ENCODE data around the gene FADS3. TPM values are rescaled to one million over a fixed set of nuclear protein-coding genes. Genes with fewer than 3 reads are reported as not detected.

Gene FADS3
- total RNA-seq, 1 donor from 2014 or later: 68.5 TPM

DNA sequence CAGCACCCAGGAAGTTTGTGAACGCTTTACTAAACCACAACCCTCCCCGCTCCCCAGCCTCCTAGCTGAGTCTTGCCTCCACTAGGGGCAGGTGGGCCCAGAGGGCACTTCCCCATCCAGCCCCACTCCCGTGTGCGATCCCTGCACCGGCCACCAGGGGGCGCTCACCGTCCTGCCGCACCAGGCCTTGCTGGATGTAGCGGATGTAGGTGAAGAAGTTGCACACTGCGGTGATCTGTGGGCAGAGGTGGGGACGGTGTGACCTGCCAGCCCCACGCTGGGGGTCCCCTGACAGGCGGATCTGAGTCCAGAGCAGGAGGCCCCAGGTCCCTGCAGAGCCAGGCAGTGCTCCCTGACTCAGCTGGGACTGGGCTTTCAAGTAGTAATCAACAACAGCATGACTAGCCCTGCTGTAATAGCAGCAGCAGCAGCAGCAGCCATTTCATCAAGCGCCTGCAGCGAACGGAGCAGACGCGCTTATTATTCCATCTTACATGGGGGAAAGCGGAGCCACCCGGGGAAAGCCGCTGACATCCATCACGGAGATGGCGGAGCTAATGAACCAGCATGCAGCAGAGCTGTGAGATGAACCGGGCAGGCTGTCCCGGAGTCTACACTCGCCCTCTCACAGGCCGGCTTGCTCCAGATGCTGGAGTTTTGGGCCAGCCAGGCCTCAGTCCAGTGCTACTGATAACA, 7.9 kb upstream of the FADS3 start:
- intact Hi-C loops (cut with DNase I): loop anchor here (5.0 kb wide), 1 partner anchor 183 kb away; no protein-coding TSS in a partner anchor
- ATAC-seq (peak; percentile 92), DNase-seq (peak; percentile 93)
- H3K27me3 ChIP-seq: no peaks in the 10 kb centered on the region
- H3K4me3 ChIP-seq: no peak overlapping the region
- no peaks in the 10 kb centered on the region for H3K4me1 ChIP-seq
- no peaks in the 10 kb centered on the region for H3K36me3 ChIP-seq
- TF ChIP-seq, protein P1, sequence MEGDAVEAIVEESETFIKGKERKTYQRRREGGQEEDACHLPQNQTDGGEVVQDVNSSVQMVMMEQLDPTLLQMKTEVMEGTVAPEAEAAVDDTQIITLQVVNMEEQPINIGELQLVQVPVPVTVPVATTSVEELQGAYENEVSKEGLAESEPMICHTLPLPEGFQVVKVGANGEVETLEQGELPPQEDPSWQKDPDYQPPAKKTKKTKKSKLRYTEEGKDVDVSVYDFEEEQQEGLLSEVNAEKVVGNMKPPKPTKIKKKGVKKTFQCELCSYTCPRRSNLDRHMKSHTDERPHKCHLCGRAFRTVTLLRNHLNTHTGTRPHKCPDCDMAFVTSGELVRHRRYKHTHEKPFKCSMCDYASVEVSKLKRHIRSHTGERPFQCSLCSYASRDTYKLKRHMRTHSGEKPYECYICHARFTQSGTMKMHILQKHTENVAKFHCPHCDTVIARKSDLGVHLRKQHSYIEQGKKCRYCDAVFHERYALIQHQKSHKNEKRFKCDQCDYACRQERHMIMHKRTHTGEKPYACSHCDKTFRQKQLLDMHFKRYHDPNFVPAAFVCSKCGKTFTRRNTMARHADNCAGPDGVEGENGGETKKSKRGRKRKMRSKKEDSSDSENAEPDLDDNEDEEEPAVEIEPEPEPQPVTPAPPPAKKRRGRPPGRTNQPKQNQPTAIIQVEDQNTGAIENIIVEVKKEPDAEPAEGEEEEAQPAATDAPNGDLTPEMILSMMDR (IDR thresholded peaks at IDR 0.05): peak; percentile 100
- no peaks in the 10 kb centered on the region for H3K9me3 ChIP-seq
- H3K27ac ChIP-seq: no peak overlapping the region

DNA sequence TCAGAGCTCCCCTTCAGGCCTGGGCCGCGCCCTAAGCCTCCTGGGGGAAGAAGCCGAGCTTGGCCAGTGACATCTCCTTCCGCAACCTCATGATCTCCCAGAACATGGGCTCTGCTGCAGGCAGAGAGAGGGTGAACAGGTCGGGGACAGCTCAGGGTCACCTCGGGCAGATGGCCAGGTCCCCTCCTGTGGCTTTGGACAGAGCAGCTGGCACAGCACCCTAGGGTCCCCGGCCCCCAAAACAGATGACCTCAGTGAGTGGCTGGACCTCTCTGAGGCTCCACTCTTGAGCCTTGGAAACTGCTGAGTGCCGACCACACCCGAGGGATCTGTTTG, 6.9 kb upstream of the FADS3 start:
- H3K9me3 ChIP-seq: no peaks in the 10 kb centered on the region
- TF ChIP-seq, protein P1 (IDR thresholded peaks at IDR 0.05): no peak
- H3K4me3 ChIP-seq: no peak overlapping the region
- no peaks in the 10 kb centered on the region for H3K36me3 ChIP-seq
- no peak overlapping the region for H3K27ac ChIP-seq
- no peak for DNase-seq
- intact Hi-C loops (cut with DNase I): loop anchor here (5.0 kb wide), 1 partner anchor 184 kb away; no protein-coding TSS in a partner anchor
- no peak for ATAC-seq
- H3K27me3 ChIP-seq: no peaks in the 10 kb centered on the region
- no peaks in the 10 kb centered on the region for H3K4me1 ChIP-seq

DNA sequence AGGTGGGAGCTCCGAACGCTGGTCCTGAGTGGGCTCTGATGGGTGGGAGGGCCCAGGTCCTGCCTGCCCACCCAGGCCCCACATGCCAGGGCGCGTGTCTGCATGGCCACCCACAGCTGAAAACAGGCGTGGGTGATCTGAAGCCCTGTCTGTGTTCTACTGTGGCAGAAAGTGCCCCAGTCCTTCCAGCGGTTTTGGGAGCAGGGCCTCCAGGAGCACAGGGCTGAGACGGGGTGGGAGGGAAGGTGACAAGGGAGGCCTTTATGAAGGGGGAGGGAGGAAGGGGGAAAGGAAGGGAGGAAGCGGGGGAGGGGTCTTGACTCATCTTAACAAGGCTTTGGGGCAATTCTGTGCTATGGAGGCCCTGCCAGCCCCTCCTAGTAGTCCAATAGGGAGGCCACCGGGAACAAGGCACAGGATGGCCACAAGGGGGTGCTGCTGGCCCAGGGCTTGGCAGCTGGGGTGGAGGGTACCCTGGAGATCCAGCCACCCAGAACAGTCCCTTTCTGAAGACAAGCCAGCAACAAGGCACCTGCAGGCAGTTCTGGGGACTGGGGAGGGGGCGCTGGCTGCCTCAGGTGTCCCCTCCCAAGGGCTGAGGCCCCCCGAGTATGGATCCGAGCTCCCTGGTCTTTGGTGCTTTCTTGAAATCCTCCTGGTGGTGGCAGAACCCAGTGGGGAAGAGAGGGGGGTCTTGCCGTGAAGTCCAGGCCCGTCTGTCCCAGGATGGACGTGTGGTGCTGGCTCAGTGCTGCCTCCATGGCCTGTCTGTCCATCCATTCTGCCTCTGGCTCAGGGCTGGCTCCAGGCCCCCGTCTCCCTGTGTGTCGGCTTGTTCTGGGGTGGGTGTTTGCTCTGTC, 6.3 kb upstream of the FADS3 start:
- H3K27ac ChIP-seq: no peak overlapping the region
- H3K36me3 ChIP-seq: no peaks in the 10 kb centered on the region
- DNase-seq (peak; percentile 88), ATAC-seq (peak; percentile 83)
- no peaks in the 10 kb centered on the region for H3K9me3 ChIP-seq
- intact Hi-C loops (cut with DNase I): loop anchor here (5.0 kb wide), 1 partner anchor 185 kb away; no protein-coding TSS in a partner anchor
- no peaks in the 10 kb centered on the region for H3K4me1 ChIP-seq
- TF ChIP-seq, protein P1 (IDR thresholded peaks at IDR 0.05): peak; percentile 87
- no peaks in the 10 kb centered on the region for H3K27me3 ChIP-seq
- H3K4me3 ChIP-seq: no peak overlapping the region

DNA sequence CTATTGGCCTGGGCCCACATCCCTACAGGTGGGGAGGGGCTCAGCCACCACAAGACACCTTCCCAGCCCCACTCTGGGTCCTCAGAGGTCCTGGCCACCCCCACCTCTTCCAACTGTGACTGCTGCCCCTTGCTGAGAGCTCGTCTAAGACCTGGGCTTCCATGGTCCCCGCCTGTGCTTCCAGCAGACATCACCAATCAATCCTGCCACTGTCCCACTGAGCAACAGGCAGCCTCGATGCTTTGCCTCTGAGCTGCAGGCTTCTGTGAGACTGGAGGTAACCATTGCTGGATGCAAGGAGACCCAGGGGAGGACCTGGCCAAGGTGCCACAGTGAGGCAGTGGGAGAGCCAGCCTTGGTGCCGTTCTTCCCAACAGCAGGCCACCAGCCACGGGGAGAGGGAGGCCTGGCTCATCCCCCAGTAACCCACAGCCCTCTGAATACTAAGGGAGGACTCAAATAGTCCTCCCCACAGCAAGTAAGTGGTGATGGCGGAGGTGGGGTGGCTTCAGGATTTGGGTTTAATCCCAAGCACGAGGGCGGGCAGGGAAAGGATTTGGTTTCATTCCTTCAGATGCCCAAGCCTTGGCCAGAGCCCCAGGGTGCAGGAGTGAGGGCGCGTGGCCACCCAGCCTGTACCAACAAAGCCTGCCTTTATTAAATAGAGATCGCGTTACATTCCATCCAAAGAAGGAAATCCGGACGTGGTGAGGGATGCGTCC, 5.5 kb upstream of the FADS3 start:
- Histone ChIP-seq H3K36me3 (no peaks in the 10 kb centered on the region), H3K27ac (no peak overlapping the region), H3K4me1 (no peaks in the 10 kb centered on the region), H3K9me3 (no peaks in the 10 kb centered on the region), H3K4me3 (no peak overlapping the region), H3K27me3 (no peaks in the 10 kb centered on the region)
- ATAC-seq: no peak
- intact Hi-C loops (cut with DNase I): loop anchor here (5.0 kb wide), 1 partner anchor 185 kb away; no protein-coding TSS in a partner anchor
- DNase-seq: no peak
- TF ChIP-seq, protein P1 (IDR thresholded peaks at IDR 0.05): no peak

DNA sequence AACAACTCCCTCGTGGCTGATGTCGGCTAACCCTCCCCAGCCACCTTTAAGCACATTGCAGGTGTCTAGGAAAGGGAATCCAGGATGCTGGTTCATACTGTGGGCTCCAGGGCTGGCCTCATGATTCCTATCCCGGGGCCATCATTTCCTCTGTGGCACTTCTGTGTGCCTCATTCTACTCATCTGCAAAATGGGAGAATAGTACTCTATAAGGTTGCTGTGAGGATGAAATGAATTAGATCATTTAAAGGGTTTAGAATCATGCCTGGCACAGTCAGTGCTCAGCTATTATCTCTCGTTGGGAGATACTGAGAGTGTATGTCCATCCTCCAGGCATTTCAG, 4.3 kb upstream of the FADS3 start:
- H3K4me3 ChIP-seq: no peak overlapping the region
- no peaks in the 10 kb centered on the region for H3K9me3 ChIP-seq
- H3K36me3 ChIP-seq: no peaks in the 10 kb centered on the region
- H3K27ac ChIP-seq: no peak overlapping the region
- H3K27me3 ChIP-seq: no peaks in the 10 kb centered on the region
- no peak for DNase-seq
- no peak for ATAC-seq
- intact Hi-C loops (cut with DNase I): loop anchor here (5.0 kb wide), 1 partner anchor 187 kb away; no protein-coding TSS in a partner anchor
- TF ChIP-seq, protein P1 (IDR thresholded peaks at IDR 0.05): no peak
- H3K4me1 ChIP-seq: peaks cover 2% of the 10 kb centered on the region

All from upper lobe of right lung (tissue), 1 donor.